ENCODE results near the gene KRTCAP2. TPM values are rescaled to one million over a fixed set of nuclear protein-coding genes. Genes with fewer than 3 reads are reported as not detected.

KRTCAP2 gene
- total RNA-seq, 2 donors from 2014 or later = 106 to 112 TPM

- ATAC-seq (ENCODE audit: insufficient number of reproducible peaks, low FRiP score, low read depth) (no peak), DNase-seq (ENCODE audit: low spot score) (no peak)
- Histone ChIP-seq H3K9me3 (no peaks in the 10 kb centered on the region), H3K4me1 (ENCODE audit: control insufficient read depth in 1 of 2, low read depth in 2 of 2) (no peaks in the 10 kb centered on the region), H3K4me3 (no peak overlapping the region), H3K36me3 (no peaks in the 10 kb centered on the region), H3K27me3 (replicated peaks; ENCODE audit: insufficient read depth) (no peaks in the 10 kb centered on the region), H3K27ac (no peak overlapping the region)
- TF ChIP-seq, protein P1, sequence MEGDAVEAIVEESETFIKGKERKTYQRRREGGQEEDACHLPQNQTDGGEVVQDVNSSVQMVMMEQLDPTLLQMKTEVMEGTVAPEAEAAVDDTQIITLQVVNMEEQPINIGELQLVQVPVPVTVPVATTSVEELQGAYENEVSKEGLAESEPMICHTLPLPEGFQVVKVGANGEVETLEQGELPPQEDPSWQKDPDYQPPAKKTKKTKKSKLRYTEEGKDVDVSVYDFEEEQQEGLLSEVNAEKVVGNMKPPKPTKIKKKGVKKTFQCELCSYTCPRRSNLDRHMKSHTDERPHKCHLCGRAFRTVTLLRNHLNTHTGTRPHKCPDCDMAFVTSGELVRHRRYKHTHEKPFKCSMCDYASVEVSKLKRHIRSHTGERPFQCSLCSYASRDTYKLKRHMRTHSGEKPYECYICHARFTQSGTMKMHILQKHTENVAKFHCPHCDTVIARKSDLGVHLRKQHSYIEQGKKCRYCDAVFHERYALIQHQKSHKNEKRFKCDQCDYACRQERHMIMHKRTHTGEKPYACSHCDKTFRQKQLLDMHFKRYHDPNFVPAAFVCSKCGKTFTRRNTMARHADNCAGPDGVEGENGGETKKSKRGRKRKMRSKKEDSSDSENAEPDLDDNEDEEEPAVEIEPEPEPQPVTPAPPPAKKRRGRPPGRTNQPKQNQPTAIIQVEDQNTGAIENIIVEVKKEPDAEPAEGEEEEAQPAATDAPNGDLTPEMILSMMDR (IDR thresholded peaks at IDR 0.05) = no peak
These were observed 11.3 kb upstream of the KRTCAP2 start for GRCh38 chr1:155184351-155184811.

- no peak for DNase-seq (ENCODE audit: low spot score)
These were observed 10.7 kb upstream of the KRTCAP2 start for GRCh38 chr1:155183775-155184221.

DNA sequence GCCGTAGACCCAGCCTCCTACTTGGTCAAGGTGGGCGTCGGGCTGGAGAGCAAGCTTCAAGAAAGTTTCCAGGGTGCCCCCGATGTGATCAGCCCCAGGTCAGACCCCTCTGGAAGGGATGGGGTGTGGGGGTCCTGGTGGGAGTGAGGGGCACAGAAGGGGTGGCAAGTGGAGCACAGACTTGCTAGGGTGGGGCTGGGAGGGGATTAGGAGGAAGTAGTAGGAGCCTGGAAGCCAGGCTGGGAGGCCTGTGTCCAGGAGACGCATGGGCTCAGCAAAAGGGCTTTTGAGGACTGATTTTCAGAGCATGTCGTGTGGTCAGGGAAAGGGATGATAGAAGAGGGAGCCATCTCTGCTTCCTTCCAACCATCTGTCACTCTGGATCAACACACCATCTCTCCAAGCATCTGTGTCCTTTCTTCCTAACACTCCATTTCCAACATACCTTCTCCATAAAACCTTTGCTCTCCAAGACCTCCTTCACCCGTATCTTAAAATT is 9.0 kb upstream of the KRTCAP2 start:
- no peak overlapping the region for H3K4me3 ChIP-seq
- no peak overlapping the region for H3K27ac ChIP-seq
- H3K36me3 ChIP-seq = no peaks in the 10 kb centered on the region
- no peaks in the 10 kb centered on the region for H3K27me3 ChIP-seq (replicated peaks; ENCODE audit: insufficient read depth)
- peaks cover 0 to 2% of the 10 kb centered on the region in 2 donors for H3K4me1 ChIP-seq (ENCODE audit: control insufficient read depth in 1 of 2, low read depth in 2 of 2)
- TF ChIP-seq, protein P1 (IDR thresholded peaks at IDR 0.05) = no peak
- DNase-seq (ENCODE audit: low spot score) (no peak), ATAC-seq (ENCODE audit: insufficient number of reproducible peaks, low FRiP score, low read depth) (no peak)
- H3K9me3 ChIP-seq = no peaks in the 10 kb centered on the region

More at GRCh38 chr1:155183775-155184221, 10.7 kb upstream of the KRTCAP2 start:
- H3K36me3 ChIP-seq = no peaks in the 10 kb centered on the region
- H3K4me3 ChIP-seq = no peak overlapping the region
- H3K27me3 ChIP-seq (replicated peaks; ENCODE audit: insufficient read depth) = no peaks in the 10 kb centered on the region
- no peaks in the 10 kb centered on the region for H3K9me3 ChIP-seq
- ATAC-seq (ENCODE audit: insufficient number of reproducible peaks, low FRiP score, low read depth) = no peak
- no peak overlapping the region for H3K27ac ChIP-seq
- TF ChIP-seq, protein P1 (IDR thresholded peaks at IDR 0.05) = no peak
- no peaks in the 10 kb centered on the region for H3K4me1 ChIP-seq (ENCODE audit: control insufficient read depth in 1 of 2, low read depth in 2 of 2)

DNA sequence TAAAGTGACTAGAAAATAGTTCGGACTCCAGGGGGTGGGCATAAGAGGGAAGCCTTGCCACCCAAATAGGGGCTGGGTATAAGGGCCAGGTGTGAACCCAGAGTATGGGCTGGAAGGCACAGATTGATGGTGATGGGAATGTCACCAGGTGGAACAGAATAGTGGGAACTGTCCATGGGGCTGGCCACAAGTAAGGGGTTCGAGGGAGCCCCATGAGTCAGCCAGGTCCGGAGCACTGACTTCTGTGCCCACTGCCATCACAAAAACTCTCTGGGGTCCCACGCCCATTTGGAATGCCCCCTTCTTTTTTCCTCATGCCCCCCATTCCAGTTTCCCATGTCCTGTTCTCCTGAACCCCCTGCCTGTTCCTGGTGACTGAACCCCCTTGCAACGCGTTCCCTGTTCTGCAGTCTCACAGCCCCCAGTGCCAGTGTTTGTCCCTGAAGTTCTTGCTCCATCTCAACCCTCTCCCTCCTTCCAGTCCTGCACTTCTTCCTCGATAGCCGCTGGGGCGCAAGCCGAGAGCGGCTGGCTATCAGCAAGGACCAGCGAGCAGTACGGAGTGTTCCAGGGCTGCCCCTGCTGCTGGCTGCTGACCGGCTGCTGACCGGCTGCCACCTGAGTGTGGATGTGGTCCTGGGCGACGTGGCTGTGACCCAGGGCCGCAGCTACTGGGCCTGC is 8.4 kb upstream of the KRTCAP2 start:
- DNase-seq (ENCODE audit: low spot score) = no peak

More for the DNA sequence above, 8.4 kb upstream of the KRTCAP2 start:
- no peaks in the 10 kb centered on the region for H3K36me3 ChIP-seq
- no peaks in the 10 kb centered on the region for H3K27me3 ChIP-seq (replicated peaks; ENCODE audit: insufficient read depth)
- H3K27ac ChIP-seq = no peak overlapping the region
- no peaks in the 10 kb centered on the region for H3K9me3 ChIP-seq
- peaks cover 4 to 6% of the 10 kb centered on the region in 2 donors for H3K4me1 ChIP-seq (ENCODE audit: control insufficient read depth in 1 of 2, low read depth in 2 of 2)
- TF ChIP-seq, protein P1 (IDR thresholded peaks at IDR 0.05) = no peak
- ATAC-seq (ENCODE audit: insufficient number of reproducible peaks, low FRiP score, low read depth) = no peak
- H3K4me3 ChIP-seq = no peak overlapping the region

All from thoracic aorta (tissue), 2 donors.